ENCODE measurements around the gene LRRFIP2.
A peak's percentile ranks its signal among the peaks of the same experiment; 100 is the strongest.
"Not testable (repeated sequence)": the region's sequence is repeated elsewhere in the genome, so short reads cannot be mapped to it uniquely, and the experiment has no call there.

LRRFIP2 gene

DNA sequence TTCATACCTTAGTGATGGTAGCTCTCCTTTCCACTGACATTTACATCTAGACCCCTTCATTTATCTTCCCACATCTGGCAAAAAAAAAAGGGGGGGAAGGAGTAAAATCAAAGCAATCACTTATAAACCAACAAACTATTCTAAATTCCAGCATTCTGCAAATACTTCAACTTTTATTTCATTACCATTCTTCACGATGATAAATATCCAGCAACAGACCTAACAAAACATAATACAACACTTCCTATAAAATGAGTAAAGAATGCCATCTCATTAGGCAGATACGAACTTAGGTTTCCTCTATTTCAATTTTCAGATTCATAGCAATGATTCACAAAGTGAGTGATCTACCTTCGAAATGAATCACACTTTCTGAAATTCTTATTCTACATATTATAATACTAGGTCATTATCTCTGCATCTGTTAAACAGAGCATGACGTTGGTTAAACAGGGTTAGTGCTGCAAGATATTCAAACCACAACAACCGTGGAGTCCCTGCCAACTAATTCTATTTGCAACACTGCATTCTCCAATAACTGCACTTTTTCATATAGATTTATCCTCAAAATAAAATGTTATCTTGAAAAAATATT lies at the start of gene LRRFIP2:
Gene LRRFIP2, minus strand, starts transcription at position 51 of the 595 bp plus-strand sequence. CDS start 25,599 bp downstream, outside the sequence.
- DNase-seq, result peak; percentile 12 to 28

DNA sequence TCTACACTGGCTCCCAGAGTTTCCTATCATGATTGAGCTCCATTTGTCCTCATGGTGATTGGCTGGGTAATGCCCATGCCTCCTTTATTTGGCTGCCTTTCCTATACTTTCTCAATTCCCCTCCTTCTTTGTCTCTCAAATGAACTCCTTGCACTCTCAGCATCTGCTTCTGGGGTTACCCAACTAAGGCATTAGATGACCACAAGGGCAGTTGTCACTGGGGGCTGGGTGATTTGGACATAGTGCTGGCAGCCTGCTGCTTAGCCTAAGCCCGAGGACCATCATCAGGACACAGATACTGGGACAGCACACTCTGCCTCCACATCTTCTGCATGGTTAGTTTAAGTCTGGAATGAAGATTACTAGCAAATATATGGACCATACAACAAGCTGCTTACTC lies 49.2 kb upstream of the LRRFIP2 start:
- no peak for DNase-seq

- no peak for DNase-seq
These were observed 48.8 kb upstream of the LRRFIP2 start for GRCh38 chr3:37223141-37223558.

- DNase-seq, result not testable (repeated sequence)
These were observed 48.2 kb upstream of the LRRFIP2 start for GRCh38 chr3:37222542-37222941.

DNA sequence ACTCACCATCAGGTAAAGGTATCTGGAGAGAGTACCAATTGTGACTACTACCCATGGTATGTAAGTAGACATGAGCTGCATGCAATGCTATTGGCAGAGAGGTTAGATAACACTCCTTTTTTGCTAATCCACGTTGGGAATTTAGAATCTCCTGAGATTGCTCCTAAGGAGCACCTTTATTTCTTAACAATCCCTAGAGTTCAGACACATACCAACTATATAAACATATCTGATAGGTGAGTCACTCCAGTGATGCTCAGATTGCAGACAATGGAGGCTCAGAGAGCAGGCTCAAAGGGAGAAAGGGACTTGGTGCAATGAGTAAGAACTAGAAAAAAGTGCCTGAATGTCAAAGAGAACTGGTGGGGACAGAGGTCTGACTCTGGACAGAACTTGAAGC lies 47.0 kb upstream of the LRRFIP2 start:
- no peak for DNase-seq

DNA sequence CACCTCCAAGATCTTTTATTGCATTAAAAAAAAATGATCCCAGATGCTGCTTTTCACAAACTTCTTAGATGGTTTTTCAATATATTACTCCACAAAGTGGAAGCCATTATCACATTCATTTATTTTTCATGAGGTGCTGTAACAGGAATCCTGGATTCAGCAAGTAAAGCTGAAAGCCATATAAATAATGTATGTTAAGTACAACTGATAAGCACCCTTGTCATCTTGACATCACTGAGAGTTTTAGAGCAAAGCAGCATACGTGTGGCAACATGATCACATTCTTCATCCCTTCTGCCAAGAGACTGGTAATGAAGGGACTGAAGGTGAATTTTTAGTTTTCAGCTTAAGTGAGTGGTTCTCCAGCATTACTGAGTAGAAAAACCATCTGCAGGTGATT lies 44.9 kb upstream of the LRRFIP2 start:
- DNase-seq, result no peak

GRCh38 chr3:37218206-37218605 lies 43.8 kb upstream of the LRRFIP2 start:
- DNase-seq, result no peak

DNA sequence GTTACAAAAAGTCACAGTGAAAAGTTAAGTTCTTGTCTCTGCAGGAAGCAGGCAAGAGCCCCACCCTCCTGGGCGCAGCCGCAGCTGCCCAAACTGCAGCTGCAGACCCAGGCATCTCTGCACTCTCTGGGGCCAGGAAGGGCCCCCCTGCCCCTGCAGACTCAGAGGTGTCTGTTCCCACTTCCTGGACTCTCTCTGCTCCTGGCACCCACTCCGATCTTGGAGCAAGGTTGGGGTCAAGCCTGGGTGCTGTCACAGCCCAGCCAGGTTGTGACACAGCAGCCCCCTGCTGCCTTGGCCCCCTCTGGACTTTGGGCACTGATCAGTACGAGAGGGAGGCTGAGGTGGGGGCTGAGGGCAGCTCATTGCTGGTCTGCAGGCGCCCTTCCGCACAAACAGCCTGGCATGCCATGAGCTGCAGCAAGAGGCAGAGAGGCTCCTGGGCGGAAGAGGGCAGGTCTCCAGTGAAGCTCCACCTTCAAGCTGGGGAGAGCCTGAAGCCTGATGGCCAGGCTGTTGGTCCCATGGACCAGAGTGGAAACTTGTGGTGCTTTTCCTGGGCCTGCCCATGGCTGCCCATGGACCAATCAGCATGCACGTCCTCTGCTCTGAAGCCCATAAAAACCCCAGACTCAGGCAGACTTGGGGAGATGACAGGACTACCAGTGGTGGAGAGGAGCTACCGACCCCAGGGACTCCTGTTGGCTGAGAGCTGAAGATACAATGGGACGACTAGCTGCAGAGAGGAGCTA lies 42.9 kb upstream of the LRRFIP2 start:
- DNase-seq, result no peak

DNA sequence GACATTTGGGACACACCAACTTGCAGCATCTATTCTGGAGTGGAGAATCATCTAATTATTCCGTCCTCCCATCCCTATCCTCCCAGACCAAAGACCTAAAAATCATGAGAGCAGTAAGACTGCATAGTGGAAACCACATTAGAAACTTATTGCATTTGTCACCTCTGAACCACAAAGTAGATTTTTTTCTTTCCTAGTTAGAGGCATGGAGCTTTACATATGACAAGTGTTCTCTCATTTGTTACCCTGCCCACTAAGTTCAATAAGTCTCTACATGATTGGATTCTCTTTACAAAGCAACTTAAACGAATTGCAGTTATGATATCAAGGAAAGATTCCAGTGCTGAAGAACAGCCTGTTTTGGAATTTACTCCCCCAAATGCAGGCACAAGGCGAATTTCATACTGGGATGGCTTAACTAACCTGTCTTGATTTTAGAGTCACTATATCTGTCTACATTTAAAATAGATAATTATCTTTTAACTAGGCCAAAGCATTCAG lies 42.3 kb upstream of the LRRFIP2 start:
- DNase-seq, result no peak

GRCh38 chr3:37214076-37214475 lies 39.7 kb upstream of the LRRFIP2 start:
- no peak for DNase-seq

DNA sequence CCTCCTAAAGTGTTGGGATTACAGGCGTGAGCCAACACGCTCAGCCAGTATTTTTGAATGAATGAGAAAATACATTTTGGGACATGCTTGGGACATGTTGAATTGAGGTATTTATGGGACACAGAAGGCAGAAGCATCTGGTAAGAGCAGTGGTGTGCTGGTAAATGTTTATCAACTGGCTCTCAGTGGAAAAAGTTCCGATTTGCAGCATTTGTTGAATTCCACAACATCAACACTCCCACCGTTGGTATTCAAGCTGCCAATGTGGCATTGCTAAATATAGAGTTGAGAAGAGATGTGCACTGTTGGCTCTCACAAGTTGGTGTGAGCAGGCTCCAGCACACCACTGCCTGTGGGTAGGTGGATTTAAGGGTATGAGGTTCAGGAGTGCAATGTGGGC lies 35.8 kb upstream of the LRRFIP2 start:
- DNase-seq, result no peak

DNA sequence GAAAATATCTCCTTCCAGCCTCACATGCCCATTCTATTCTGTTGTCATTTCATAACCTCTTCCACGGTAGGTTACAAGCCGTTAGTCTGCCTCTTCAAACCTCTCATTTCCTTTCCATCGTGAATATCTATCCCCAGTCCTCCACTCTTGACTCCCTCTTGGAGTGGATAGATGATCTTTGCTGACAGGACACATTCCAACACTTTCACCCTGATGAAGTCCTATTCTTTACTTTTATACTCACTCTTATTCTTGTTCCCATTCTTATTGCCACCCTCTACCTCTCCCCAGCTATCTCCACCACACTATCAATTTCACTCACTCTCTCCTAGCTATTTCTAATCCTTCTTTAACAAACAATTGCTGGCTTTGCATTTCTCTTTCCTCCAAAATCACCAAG lies 34.2 kb upstream of the LRRFIP2 start:
- not testable (repeated sequence) for DNase-seq

DNA sequence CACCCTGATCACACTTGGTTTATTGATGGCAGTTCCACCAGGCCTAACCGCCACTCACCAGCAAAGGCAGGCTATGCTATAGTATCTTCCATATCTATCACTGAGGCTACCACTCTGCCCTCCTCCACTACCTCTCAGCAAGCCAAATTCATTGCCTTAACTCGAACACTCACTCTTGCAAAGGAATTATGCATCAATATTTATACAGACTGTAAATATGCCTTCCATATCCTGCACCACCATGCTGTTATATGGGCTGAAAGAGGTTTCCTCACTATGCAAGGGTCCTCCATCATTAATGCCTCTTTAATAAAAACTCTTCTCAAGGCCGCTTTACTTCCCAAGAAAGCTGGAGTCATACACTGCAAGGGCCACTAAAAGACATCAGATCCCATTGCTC lies 33.6 kb upstream of the LRRFIP2 start:
- DNase-seq, result not testable (repeated sequence)

DNA sequence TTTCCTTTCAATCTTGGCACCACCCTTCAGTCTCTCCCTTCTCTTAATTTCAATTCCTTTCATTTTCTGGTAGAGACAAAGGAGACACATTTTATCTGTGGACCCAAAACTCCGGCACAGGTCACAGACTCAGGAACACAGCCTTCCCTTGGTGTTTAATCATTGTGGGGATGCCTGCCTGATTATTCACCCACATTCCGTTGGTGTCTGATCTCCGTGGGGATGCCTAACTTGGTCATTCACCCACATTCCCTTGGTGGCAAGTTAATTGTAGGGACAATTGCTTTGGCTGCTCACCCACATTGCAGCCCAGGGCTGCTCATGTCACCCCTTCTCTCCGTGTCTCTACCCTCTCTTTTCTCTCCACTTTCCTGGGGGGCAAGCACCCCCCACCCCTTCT lies 31.7 kb upstream of the LRRFIP2 start:
- DNase-seq, result not testable (repeated sequence)

GRCh38 chr3:37204314-37204713 lies 29.9 kb upstream of the LRRFIP2 start:
- DNase-seq, result no peak

DNA sequence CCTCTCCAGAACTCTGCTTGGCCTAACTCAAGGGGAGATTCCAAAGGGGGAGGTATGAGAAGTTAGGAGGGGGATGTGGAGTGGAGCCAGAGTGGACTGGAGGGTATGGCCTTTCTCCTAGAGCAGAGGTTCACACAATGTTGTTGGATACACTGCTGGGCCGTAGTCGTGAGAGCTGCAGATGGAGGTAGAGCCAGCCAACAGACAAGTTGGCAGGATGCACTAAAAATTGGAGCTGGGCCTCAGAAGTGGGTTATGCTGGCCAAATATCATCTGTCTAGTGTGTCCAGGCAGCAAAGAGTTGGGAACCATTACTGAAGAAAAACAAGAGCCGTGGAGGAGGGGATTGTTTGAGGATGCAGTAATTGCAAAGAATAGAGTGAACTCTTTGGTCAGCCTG lies 27.7 kb upstream of the LRRFIP2 start:
- no peak for DNase-seq

DNA sequence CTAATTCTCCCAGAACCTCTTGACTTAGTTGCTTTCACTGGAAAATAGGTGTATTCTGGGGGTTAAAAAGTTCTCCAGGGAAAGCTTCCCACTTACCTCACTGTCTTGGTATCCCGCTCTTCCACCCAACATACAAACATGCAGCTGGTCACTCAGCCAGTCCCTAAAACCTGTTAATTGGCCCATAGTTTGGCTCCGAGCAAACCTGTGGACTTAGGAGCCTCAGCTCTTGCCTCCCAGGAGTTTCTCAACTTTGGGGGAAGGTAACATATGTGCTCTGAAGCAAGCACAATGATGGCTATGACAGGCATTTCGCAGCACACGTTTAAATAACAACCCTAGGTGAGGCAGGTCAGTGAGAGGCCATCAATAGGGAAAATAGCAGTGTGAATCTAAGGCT lies 25.8 kb upstream of the LRRFIP2 start:
- no peak for DNase-seq

DNA sequence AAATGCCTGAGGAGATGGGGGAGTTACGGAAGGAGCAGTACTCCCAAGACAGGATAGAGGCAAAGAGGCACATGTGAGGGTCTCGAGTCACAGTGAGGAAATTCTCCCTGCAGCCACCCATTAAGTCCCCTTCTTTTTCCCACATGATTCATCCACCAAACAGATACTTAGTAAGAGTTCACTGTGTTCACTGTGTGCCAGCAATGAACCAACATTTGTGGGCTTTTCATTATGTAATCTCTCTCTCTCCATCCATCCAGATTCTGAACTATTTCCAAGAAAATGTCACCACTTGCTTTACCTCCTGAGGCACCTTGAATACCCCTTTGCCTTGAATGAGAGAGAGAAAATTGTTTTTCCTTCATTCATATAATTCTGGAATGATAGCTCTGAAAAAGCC lies 24.6 kb upstream of the LRRFIP2 start:
- DNase-seq, result no peak

DNA sequence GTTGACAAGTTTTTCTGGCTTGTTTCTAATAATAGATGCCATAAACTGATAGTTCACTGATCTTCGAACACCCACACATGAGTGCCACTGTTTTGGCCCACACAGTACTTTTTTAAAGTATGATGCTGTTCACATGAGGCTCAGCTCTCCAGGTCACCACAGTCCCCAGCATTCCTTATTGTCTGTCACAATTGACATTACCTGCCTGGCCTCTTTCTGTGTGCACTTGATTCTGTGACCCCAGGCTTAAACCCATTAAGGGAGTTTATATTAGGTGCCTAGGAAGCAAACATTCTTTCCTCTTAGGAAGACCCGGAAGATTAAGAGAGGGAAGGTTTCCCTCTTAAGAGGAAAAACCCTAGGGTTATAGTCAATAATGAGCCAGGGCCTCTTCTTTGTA lies 24.2 kb upstream of the LRRFIP2 start:
- no peak for DNase-seq

GRCh38 chr3:37197810-37198371 lies 23.5 kb upstream of the LRRFIP2 start:
- no peak for DNase-seq

GRCh38 chr3:37194533-37194932 lies 20.2 kb upstream of the LRRFIP2 start:
- no peak for DNase-seq

DNA sequence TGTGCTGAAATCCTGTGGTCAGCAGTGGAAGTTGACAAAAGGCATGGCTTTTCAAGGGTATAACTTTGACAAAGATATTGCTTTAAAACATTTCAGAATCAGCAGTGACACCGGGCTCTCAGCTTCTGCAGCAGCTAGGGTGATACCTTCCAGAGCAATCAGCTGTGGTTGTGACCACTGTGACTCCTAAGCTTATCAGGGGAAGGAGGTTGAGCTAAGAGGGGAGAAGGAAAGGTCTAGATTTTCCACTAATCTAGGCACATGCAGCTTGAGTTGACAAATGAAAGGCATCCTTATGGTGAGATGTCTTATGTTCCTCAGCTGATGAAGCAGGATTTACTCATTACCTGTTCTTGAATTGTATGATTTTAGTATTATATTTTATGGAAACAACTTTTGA lies 16.3 kb upstream of the LRRFIP2 start:
- DNase-seq, result no peak

DNA sequence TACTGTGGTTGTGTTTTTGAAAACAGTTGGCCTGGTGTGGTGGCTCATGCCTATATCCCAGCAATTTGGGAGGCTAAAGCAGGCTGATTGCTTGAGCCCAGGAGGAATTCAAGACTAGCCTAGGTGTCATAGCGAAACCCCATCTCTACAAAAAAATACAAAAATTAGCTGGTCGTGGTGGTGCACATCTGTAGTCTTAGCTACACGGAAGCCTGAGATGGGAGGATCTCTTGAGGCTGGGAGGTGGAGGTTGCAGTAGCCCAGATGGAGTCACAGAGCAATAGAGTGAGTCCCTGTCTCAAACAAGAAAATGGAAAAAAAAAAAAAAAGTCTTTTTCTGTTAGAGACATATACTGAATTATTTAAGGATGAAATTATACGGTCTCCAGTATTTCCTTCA lies 14.7 kb upstream of the LRRFIP2 start:
- no peak for DNase-seq

- DNase-seq, result no peak
These were observed 9.6 kb upstream of the LRRFIP2 start for GRCh38 chr3:37183976-37184375.

All from activated CD4-positive, alpha-beta T cell treated with anti-CD3 and anti-CD28 coated beads for 4 hours (primary cell).